Measurements from ENCODE around the gene EXOC3. TPM values are rescaled to one million over a fixed set of nuclear protein-coding genes. Genes with fewer than 3 reads are reported as not detected.
A peak's percentile ranks its signal among the peaks of the same experiment; 100 is the strongest.

The EXOC3 gene
- total RNA-seq, 1 experiment from 2014 or later: 60.1 TPM

DNA sequence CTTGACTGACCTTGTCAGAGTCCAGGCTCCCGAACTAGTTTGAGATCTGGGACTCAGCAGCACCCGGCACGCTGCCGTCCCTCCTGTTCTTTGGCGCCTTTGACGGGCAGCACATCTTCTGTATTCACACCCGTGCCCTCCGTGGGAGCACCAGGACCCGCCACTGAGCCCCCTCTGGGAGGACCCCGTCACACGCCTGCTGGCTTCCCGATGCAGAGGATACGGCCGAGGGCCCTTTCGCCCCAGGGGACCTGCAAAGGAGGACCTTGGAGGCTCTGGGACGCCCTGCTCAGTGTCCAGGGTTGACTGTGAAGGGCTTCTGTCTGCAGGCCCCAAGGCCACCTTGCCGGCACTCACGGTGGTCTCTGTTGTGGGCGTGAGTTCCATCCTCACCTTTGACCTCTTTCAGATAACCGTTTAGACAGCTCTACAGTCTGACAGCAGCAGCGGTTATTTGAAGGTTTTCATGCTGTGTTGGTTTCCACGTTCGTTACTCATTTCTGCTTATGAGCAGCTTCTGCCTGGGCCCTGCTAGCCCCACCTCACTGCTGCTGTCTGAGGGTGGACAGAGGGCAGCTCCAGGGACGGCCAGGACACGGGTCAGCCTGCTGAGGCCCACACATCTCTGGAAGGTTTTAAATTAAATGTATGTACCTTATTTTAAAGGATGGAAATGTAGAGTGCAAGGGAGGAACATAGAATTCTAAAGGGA is 12.6 kb upstream of the EXOC3 start:
- POLR2A ChIA-PET: interaction anchor here (0.6 to 0.8 kb wide), 2 partner anchors 114 to 172 kb away, joined by 3 read pairs; no protein-coding TSS in a partner anchor
- H3K27ac Mint-ChIP-seq: no peak overlapping the region

DNA sequence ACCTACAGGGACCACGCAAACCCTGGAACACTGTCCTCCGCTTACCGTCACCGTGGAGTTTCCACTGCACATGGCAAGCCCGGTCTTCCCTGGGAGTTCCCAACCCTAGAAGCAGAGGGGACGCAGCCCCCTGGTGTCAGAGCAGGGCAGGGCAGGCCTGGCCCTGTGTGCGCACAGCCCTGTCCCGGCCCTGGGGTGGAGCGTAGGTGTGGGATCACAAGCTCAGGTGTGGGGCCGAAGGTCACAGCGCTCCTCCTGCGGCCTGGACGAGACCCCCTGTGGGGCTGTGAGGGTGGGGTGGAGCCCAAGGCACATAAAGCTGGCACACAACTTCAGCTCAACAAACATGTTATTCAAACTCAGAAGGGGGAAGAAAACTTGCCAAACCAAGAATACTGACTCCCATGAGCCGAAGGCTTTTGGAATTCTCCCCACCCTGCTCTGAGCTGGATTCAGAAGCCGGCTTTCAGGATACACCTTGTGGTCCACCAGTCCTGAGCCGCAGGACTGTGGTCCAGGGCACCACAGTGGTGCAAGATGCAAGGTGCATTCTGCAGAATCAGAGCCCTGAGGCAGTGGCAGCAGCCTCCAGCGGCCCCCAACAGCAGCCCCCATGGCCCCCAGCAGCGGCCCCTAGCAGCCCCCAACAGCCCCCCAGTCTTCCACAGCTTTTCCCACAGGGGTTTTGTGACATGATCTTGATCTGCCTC is 11.8 kb upstream of the EXOC3 start:
- peaks cover 3% of the 10 kb centered on the region; the same call in 1 of the 2 replicates for H3K36me3 Mint-ChIP-seq
- DNase-seq (ENCODE audit: low spot score): peak; percentile 90

More for the DNA sequence above, 12.6 kb upstream of the EXOC3 start:
- Mint-ChIP-seq H3K9me3 (peaks cover 18% of the 10 kb centered on the region), H3K27me3 (ENCODE audit: low read depth) (no peaks in the 10 kb centered on the region), H3K36me3 (peaks cover 3% of the 10 kb centered on the region; the same call in 1 of the 2 replicates), H3K4me3 (no peak overlapping the region), H3K4me1 (peaks cover 4% of the 10 kb centered on the region; the same call in 1 of the 2 replicates)
- no peak for DNase-seq (ENCODE audit: low spot score)
- TF ChIP-seq, protein P1, sequence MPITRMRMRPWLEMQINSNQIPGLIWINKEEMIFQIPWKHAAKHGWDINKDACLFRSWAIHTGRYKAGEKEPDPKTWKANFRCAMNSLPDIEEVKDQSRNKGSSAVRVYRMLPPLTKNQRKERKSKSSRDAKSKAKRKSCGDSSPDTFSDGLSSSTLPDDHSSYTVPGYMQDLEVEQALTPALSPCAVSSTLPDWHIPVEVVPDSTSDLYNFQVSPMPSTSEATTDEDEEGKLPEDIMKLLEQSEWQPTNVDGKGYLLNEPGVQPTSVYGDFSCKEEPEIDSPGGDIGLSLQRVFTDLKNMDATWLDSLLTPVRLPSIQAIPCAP (CRISPR knock-in tag; IDR thresholded peaks at IDR 0.05): no peak
- TF ChIP-seq, protein P2, sequence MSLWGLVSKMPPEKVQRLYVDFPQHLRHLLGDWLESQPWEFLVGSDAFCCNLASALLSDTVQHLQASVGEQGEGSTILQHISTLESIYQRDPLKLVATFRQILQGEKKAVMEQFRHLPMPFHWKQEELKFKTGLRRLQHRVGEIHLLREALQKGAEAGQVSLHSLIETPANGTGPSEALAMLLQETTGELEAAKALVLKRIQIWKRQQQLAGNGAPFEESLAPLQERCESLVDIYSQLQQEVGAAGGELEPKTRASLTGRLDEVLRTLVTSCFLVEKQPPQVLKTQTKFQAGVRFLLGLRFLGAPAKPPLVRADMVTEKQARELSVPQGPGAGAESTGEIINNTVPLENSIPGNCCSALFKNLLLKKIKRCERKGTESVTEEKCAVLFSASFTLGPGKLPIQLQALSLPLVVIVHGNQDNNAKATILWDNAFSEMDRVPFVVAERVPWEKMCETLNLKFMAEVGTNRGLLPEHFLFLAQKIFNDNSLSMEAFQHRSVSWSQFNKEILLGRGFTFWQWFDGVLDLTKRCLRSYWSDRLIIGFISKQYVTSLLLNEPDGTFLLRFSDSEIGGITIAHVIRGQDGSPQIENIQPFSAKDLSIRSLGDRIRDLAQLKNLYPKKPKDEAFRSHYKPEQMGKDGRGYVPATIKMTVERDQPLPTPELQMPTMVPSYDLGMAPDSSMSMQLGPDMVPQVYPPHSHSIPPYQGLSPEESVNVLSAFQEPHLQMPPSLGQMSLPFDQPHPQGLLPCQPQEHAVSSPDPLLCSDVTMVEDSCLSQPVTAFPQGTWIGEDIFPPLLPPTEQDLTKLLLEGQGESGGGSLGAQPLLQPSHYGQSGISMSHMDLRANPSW (CRISPR knock-in tag; conservative IDR thresholded peaks at IDR 0.05; ENCODE audit: low read depth): no peak
- TF ChIP-seq SMAD4 (CRISPR knock-in tag; IDR thresholded peaks at IDR 0.05): no peak
- no peak for ATAC-seq
- CTCF ChIA-PET: interaction anchor here (1.0 to 8.8 kb wide), 24 partner anchors 9 to 242 kb away, joined by 3 to 73 read pairs (median 8); partner anchors contain the start of gene AHRR

More for the DNA sequence above, 11.8 kb upstream of the EXOC3 start:
- Mint-ChIP-seq H3K4me3 (no peak overlapping the region), H3K9me3 (peaks cover 15% of the 10 kb centered on the region), H3K27ac (peak overlapping the region; percentile 60; the same call in 1 of the 2 replicates), H3K27me3 (ENCODE audit: low read depth) (no peaks in the 10 kb centered on the region), H3K4me1 (peaks cover 4% of the 10 kb centered on the region; the same call in 1 of the 2 replicates)
- ATAC-seq: peak; percentile 97
- CTCF ChIA-PET: interaction anchor here (0.5 to 8.8 kb wide), 46 partner anchors 8 to 883 kb away, joined by 3 to 73 read pairs (median 5); partner anchors contain the start of genes AHRR and EXOC3
- no peak; the same call in 1 of the 2 replicates for TF ChIP-seq HMGXB4 (CRISPR knock-in tag; IDR thresholded peaks at IDR 0.05)
- TF ChIP-seq, protein P3, sequence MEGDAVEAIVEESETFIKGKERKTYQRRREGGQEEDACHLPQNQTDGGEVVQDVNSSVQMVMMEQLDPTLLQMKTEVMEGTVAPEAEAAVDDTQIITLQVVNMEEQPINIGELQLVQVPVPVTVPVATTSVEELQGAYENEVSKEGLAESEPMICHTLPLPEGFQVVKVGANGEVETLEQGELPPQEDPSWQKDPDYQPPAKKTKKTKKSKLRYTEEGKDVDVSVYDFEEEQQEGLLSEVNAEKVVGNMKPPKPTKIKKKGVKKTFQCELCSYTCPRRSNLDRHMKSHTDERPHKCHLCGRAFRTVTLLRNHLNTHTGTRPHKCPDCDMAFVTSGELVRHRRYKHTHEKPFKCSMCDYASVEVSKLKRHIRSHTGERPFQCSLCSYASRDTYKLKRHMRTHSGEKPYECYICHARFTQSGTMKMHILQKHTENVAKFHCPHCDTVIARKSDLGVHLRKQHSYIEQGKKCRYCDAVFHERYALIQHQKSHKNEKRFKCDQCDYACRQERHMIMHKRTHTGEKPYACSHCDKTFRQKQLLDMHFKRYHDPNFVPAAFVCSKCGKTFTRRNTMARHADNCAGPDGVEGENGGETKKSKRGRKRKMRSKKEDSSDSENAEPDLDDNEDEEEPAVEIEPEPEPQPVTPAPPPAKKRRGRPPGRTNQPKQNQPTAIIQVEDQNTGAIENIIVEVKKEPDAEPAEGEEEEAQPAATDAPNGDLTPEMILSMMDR (IDR thresholded peaks at IDR 0.05): peak; percentile 77
- TF ChIP-seq, protein P4, sequence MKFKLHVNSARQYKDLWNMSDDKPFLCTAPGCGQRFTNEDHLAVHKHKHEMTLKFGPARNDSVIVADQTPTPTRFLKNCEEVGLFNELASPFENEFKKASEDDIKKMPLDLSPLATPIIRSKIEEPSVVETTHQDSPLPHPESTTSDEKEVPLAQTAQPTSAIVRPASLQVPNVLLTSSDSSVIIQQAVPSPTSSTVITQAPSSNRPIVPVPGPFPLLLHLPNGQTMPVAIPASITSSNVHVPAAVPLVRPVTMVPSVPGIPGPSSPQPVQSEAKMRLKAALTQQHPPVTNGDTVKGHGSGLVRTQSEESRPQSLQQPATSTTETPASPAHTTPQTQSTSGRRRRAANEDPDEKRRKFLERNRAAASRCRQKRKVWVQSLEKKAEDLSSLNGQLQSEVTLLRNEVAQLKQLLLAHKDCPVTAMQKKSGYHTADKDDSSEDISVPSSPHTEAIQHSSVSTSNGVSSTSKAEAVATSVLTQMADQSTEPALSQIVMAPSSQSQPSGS (CRISPR knock-in tag; IDR thresholded peaks at IDR 0.05; ENCODE audit: borderline replicate concordance, low read depth): no peak
- TF ChIP-seq JAZF1 (CRISPR knock-in tag; IDR thresholded peaks at IDR 0.05): no peak
- no peak for TF ChIP-seq ZNF512 (CRISPR knock-in tag; IDR thresholded peaks at IDR 0.05; ENCODE audit: borderline replicate concordance)
- no peak for TF ChIP-seq ZMAT4 (CRISPR knock-in tag; IDR thresholded peaks at IDR 0.05)
- TF ChIP-seq, protein P5, sequence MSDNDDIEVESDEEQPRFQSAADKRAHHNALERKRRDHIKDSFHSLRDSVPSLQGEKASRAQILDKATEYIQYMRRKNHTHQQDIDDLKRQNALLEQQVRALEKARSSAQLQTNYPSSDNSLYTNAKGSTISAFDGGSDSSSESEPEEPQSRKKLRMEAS (CRISPR knock-in tag; IDR thresholded peaks at IDR 0.05): peak; percentile 73
- 0 out of 2 replicates have a peak, but pooled peaks have one; percentile 44 for TF ChIP-seq ETV6 (CRISPR knock-in tag; IDR thresholded peaks at IDR 0.05)
- 0 out of 2 replicates have a peak, but pooled peaks have one; percentile 43 for TF ChIP-seq ZBTB21 (CRISPR knock-in tag; IDR thresholded peaks at IDR 0.05; ENCODE audit: borderline replicate concordance)
- TF ChIP-seq ZNF121 (CRISPR knock-in tag; IDR thresholded peaks at IDR 0.05): peak; percentile 99
- 0 out of 2 replicates have a peak, but pooled peaks have one; percentile 23 for TF ChIP-seq EMX1 (CRISPR knock-in tag; IDR thresholded peaks at IDR 0.05)
- POLR2A ChIA-PET: interaction anchor here (0.6 to 0.8 kb wide), 3 partner anchors 17 to 172 kb away, joined by 3 read pairs; no protein-coding TSS in a partner anchor

Data from WTC11 (cell line).